ENCODE results near the gene SOX21.
"Not testable (repeated sequence)": the region's sequence is repeated elsewhere in the genome, so short reads cannot be mapped to it uniquely, and the experiment has no call there.

The SOX21 gene

GRCh38 chr13:94712287-94712811 is at the start of gene SOX21:
TSS of gene SOX21 (minus strand) at chr13:94712545. CDS start at chr13:94712049, 496 bp downstream.
- DNase-seq = peak; percentile 64

DNA sequence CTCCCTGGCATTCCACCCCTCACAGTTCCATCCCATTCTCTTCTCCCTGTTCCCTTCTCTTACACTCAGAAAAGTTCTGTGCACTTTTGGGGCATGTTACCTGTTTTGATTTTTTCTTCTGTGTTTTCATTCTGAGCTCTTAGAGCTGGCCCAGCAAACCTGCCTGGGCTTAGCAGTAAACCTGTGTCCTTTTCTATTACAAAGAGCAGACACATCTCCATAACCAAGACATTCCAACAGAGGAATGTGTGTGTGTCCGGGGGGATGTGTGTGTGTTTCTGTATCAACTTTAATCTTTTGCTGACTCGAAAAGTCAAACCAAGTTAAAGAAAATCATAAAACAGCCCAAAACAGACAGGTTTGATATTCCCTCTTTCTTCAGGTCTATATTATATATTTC is 49.1 kb upstream of the SOX21 start:
- DNase-seq = no peak

DNA sequence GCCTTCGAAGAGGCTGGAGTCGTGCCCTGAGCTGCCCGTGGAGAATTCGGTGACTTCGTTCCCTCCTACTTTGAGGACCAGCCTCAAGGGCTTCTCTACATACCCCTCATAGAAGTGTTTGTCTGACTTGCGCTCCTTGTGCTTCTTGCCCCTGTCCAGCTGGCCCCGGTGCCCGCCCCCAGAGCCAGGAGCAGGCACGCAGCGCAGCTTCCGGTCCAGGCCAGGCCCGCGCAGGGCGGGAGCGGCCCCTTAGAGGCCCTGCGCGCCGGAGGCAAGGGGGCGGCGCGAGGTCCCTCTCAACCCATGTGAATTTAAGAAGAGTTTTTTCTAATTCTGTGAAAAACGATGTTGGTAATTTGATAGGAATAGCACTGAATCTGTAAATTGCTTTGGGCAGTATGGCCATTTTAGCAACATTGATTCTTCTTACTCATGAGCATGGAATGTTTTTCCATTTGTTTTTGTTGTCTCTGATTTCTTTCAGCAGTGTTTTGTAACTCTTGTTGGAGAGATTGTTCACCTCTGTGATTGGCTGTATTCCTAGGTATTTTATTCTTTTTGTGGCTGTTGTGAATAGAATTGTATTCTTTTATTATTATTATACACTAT is 46.9 kb upstream of the SOX21 start:
- no peak for DNase-seq

- no peak for DNase-seq
These were observed 46.2 kb upstream of the SOX21 start for GRCh38 chr13:94758436-94758960.

GRCh38 chr13:94753327-94753726 is 41.0 kb upstream of the SOX21 start:
- no peak for DNase-seq

GRCh38 chr13:94749162-94749561 is 36.8 kb upstream of the SOX21 start:
- no peak for DNase-seq

DNA sequence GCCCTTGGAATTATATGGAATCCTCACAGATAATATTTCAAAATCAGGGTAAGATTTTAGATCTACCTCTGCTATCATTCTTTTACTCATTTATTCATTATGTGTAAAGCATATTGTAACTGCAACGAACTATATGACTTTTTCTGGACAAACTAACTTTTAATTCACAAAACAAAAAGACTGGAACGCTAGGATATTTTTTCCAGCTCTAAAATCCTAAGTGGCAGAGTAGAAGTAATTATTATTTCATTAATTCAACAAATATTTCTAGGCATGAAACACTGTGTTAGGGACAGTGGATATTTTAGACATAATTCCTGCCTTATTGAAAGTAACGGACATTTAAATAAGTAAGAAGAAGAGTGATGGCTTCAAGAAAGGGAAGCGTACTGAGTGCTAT is 26.9 kb upstream of the SOX21 start:
- DNase-seq = no peak

DNA sequence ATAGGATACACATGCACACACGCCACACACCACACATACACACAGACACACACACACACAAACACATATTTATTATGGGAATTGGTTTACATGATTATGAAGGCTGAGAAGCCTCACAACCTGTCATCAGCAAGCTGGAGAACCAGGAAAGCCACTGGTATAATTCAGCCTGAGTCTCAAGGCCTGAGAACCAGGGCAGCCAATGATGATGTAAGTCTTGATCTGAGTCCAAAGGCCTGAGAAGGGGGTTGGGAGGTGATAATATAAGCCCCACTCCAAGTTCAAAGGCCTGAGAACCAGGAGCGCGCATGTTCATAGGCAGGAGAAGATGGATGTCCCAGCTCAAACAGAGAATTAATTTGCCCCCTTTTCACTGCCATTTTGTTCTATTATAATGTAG is 18.7 kb upstream of the SOX21 start:
- no peak for DNase-seq

GRCh38 chr13:94729941-94730340 is 17.6 kb upstream of the SOX21 start:
- DNase-seq = not testable (repeated sequence)

DNA sequence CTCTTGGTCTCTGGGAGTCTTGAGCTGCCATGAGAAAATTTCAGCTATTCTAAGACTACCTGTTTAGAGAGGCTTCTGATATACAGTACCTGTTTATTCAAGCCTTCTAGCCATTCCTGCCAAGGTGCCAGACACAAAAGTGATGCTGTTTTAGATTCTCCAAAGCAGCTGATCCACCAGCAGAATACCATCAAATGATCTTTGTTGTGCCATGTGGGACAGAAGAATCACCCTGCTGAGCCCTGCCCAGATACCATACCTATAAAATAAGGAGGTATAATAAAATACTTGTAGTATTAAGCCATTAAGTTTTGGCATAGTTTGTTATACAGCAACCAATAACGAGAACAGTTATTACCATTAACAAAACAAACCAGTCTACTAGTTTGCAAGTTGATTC is 14.1 kb upstream of the SOX21 start:
- no peak for DNase-seq

- no peak for DNase-seq
These were observed 10.4 kb upstream of the SOX21 start for GRCh38 chr13:94722609-94723345.

- DNase-seq = not testable (repeated sequence)
These were observed 6.4 kb upstream of the SOX21 start for GRCh38 chr13:94718697-94719096.

DNA sequence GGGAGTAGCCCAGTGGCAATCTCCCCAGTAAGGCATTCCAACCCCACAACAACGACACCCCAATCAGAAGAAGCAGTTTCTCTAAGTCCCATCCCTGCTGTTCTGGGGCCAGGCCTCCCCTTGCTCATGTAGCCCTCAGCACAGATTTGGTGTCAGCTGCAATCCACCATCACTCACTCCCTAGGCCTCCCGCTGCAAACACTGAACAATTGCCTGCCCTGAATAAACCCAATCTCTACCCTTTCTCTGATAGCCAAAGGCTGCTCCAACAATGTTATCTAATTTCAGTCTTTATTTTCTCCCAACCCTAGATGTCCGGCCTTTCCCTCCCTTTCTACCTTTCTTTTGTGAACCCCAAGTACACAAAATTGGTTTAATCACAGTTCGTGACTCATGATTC is 5.6 kb upstream of the SOX21 start:
- DNase-seq = no peak

- no peak for DNase-seq
These were observed 3.7 kb upstream of the SOX21 start for GRCh38 chr13:94716016-94716415.

- no peak for DNase-seq
These were observed 1.3 kb upstream of the SOX21 start for GRCh38 chr13:94713561-94714182.

DNA sequence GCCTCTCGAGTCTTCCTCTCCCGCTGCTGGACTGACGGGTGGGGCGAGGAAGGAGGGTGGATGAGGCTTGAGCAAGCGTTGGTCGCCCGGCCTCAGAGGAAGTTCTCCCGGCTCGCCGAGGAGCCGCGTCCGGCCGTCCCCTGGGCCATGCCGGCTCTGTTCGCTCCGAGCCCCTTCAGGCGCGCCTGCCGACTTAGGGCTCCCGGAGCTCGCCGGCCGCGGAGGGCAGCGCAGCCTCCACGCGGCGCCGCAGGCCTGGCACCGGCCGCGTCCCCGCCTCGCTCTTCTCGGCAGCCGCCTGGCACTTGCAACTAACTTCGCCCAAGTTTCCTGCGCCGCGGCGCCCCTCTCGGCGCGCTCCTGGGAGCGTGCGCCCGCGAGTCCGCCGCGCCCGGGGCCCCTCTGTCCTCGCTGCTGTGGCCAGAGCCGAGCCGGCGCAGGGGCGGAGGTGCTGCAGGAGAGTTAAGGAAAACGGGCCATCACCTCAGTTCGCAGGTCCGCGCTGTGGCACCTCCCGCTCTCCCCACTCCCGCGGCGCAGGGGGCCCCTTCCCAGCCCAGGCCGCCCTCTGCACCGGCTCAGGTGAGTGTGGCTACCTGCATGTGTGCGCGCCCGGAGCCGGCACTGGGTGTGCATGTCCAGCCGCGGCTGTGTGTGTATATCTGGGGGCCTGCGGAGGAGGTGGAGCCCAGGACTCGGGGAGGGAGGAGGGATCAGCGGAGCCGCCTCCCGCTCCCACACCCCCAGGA is 641 bp upstream of the SOX21 start:
- DNase-seq = peak; percentile 56

DNA sequence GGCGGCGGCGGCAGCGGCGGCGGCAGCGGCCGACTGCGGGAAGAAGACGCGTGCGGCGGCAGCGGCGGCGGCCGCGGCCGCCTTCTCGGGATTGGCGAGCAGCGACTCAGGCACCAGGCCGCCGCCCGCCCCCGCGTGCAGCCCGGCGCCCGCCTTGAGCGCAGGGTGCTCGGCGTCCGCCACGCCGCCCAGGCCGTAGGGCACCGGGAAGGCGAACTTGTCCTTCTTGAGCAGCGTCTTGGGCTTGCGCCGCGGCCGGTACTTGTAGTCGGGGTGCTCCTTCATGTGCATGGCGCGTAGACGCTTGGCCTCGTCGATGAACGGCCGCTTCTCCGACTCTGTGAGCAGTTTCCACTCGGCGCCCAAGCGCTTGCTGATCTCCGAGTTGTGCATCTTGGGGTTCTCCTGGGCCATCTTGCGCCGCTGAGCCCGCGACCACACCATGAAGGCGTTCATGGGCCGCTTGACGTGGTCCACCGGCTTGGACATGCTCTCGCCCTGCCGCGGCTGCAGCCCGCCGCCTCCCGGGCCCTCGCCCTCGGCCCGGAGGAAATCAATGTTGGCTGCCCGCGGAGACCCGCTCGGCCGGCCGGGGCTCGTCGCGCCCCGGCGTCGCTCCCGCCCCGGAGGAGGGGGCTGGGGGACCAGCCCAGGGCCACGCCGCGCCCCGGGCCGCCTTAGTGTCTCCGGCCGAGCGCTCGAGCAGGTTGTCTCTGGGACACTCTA is 621 bp downstream of the SOX21 start:
- DNase-seq = peak; percentile 73

- peak; percentile 70 for DNase-seq
These were observed 1.3 kb downstream of the SOX21 start for GRCh38 chr13:94710881-94711560.

DNA sequence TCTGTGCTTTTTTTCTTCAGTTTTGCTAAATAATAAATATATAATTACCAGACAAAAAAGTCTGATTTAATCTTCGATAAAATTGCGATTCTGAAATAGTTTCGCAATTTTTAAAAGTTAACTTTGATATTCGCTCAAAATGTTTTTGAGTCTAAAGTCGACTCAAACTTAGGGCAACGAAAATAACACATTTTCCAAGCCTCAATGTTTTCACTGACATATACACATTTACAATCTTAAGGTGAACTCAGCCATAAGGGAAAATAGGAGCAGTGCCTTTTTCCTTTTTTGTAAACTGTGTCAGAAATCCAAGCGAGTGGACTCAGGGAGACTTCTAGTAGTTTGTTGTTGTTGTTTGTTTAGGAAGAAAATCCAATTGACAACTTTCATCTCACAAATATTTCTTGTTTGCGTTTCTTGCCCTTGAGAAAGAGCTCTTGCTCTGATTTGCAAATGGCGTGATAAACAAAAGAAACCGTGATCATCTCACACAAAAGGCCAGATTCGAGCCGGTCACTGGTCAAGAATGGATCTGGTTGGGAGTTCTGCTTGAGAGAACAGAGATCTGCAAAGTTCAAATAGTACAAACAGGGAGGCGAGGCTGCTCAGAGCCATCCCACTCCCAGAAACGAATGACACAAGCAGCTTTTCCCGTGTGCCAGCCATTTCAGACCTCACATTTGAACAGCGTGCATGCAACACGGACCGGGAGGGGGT is 2.1 kb downstream of the SOX21 start:
- DNase-seq = no peak

GRCh38 chr13:94709001-94709834 is 3.1 kb downstream of the SOX21 start:
- DNase-seq = no peak

Data from activated CD8-positive, alpha-beta memory T cell treated with anti-CD3 and anti-CD28 coated beads, Interleukin-2, amount 50 U/mL, for 48 hours (primary cell).